Vagina (tissue), 2 donors: ENCODE data around the gene VTI1A.

Source experiments
- CTCF ChIP-seq, 3 experiments: fragments of 450-650 bp in 2 of 3; fragments of 200-600 bp in 1 of 3; sonication (generic) in 1 of 3; IDR thresholded peaks; one replicate each; pipeline ENCODE4 v1.5.1; 2017 to 2019; ENCODE audit warnings: antibody characterized with exemption in 3 of 3, mild to moderate bottlenecking in 2 of 3, moderate library complexity in 2 of 3
- POLR2A ChIP-seq, 2 donors: fragments of 450-650 bp; IDR thresholded peaks; one replicate each; pipeline ENCODE4 v1.6.1; 2017; ENCODE audit warnings: antibody characterized with exemption in 2 of 2, mild to moderate bottlenecking in 2 of 2, moderate library complexity in 2 of 2
- POLR2AphosphoS5 ChIP-seq, 2 donors: sonication (generic); formaldehyde crosslinking; IDR thresholded peaks; one replicate each; pipeline ENCODE4 v1.9.0; 2017; ENCODE audit warnings: antibody characterized with exemption in 2 of 2, mild to moderate bottlenecking in 2 of 2, low read depth in 1 of 2; ENCODE audit not compliant: insufficient read depth in 1 of 2

DNA sequence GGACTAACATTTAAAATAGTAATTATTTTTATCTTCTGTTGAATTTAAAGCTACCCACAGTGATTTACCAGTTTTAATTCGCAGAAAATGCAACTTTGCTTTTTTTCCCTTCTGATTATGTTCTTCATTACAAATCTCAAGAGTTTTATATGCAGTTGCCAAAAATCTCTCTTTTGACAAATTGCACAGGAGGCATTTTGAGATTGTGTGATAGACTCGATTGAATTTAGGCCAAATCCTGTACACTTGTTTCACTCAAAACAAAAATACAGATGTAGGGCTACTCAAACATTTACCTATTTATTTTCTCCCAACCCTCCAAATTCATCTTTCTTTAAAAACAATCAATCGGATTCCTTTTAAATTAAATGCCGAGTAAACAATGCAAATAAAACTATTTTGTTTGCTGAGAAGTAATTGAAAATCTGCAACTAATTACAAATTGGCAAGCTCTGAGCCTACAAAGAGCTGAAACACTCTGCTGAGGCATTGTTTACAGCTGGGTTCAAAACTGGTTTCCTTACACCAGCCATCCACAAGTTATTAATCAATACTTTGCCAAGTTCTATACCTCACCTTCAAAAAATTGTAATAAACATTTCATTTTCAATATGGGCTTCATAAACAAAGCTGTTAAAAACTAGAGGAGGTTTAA is 288.2 kb downstream of the VTI1A start:
- TF ChIP-seq CTCF (IDR thresholded peaks at IDR 0.05) (no peak), POLR2AphosphoS5 (IDR thresholded peaks at IDR 0.05; ENCODE audit: insufficient read depth in 1 of 2, low read depth in 1 of 2) (no peak), POLR2A (IDR thresholded peaks at IDR 0.05) (no peak)
